Endothelial cell of umbilical vein (primary cell): ENCODE results near the gene PAEP. TPM values are rescaled to one million over a fixed set of nuclear protein-coding genes. Genes with fewer than 3 reads are reported as not detected.

ENCODE experiments used
- BruUV-seq: library from RNA; stranded (reverse); fragments of 400-500 nt; replicated peaks from 2 replicates; lab custom pipeline; 2021; lab: Mats Ljungman, UMichigan
- CTCF ChIA-PET: fragments of 300-600, 350-600 bp; sonication (Branson Sonifier 250); formaldehyde crosslinking; loops from one replicate; lab custom pipeline; 2021; ENCODE audit warnings: antibody characterized with exemption, inconsistent platforms; lab: Charles Lee
- POLR2A ChIA-PET: fragments of 300-600, 350-600 bp; sonication (Branson Sonifier 250); formaldehyde crosslinking; loops from one replicate; lab custom pipeline; 2021; ENCODE audit warnings: antibody characterized with exemption, inconsistent platforms; lab: Charles Lee
- DNase-seq: peaks from one replicate; pipeline ENCODE4 v3.0.0-alpha.2; 2011; ENCODE audit warnings: low read depth, low spot score
- FAIRE-seq: peaks from 2 replicates; lab custom pipeline; 2011; peaks lifted over from hg19 to GRCh38; lab: Jason Lieb, UNC
- H2AFZ ChIP-seq: 2 replicates; pipeline ENCODE4 v1.6.0; 2012; ENCODE audit warnings: low read depth, low read length, control low read depth, inconsistent platforms
- H3K27ac ChIP-seq: 2 replicates; pipeline ENCODE4 v1.5.1; 2011; ENCODE audit warnings: low read depth, mild to moderate bottlenecking, control low read depth, low read length, moderate library complexity; ENCODE audit not compliant: insufficient read depth
- H3K27me3 ChIP-seq, 2 experiments: 2 replicates each; pipeline versions ENCODE4 v1.6.0 to v1.6.1; 2011; ENCODE audit warnings: low read length in 2 of 2, mixed read lengths in 1 of 2; ENCODE audit not compliant: control insufficient read depth in 2 of 2, insufficient read depth in 2 of 2
- H3K36me3 ChIP-seq, 2 experiments: 2 replicates in 1 of 2; 3 replicates in 1 of 2; pipeline ENCODE4 v1.5.1; 2011; ENCODE audit warnings: low read length in 2 of 2, mild to moderate bottlenecking in 1 of 2, moderate library complexity in 1 of 2; ENCODE audit not compliant: control insufficient read depth in 2 of 2, insufficient read depth in 2 of 2; ENCODE audit errors: extremely low read depth in 1 of 2
- H3K4me1 ChIP-seq: 3 replicates; pipeline ENCODE4 v1.5.1; 2011; ENCODE audit warnings: mild to moderate bottlenecking, low read length; ENCODE audit not compliant: control insufficient read depth, insufficient read depth; ENCODE audit errors: extremely low read depth
- H3K4me2 ChIP-seq: 2 replicates; pipeline ENCODE4 v1.6.1; 2011; ENCODE audit warnings: low read length, control low read depth, mixed read lengths; ENCODE audit not compliant: insufficient read depth
- H3K4me3 ChIP-seq, 3 experiments: fragments of 200-600 bp in 1 of 3; sonication (generic), shearing (Covaris generic) in 1 of 3; replicated peaks in 1 of 3; 2 replicates each; pipeline ENCODE4 v1.5.1; 2011 to 2016; ENCODE audit warnings: control low read depth in 3 of 3, low read length in 3 of 3, mild to moderate bottlenecking in 2 of 3, inconsistent platforms in 1 of 3, low read depth in 1 of 3, moderate library complexity in 1 of 3; ENCODE audit not compliant: insufficient read depth in 1 of 3
- H3K79me2 ChIP-seq: 2 replicates; pipeline ENCODE4 v1.6.0; 2012; ENCODE audit warnings: low read length, inconsistent platforms; ENCODE audit not compliant: control insufficient read depth, insufficient read depth
- H3K9ac ChIP-seq: replicated peaks from 2 replicates; pipeline ENCODE3; 2011; ENCODE audit warnings: low read length, control low read depth; ENCODE audit not compliant: insufficient read depth; ENCODE audit errors: extremely low read depth
- H3K9me1 ChIP-seq: replicated peaks from 3 replicates; pipeline ENCODE4 v1.6.0; 2011; ENCODE audit warnings: mild to moderate bottlenecking, low read length; ENCODE audit not compliant: control insufficient read depth, insufficient read depth; ENCODE audit errors: extremely low read depth
- H3K9me3 ChIP-seq: replicated peaks from 2 replicates; pipeline ENCODE4 v1.5.1; 2012; ENCODE audit warnings: low read length, inconsistent platforms; ENCODE audit not compliant: control insufficient read depth, insufficient read depth
- H4K20me1 ChIP-seq: replicated peaks from 2 replicates; pipeline ENCODE3; 2011; ENCODE audit warnings: mild to moderate bottlenecking, low read length; ENCODE audit not compliant: control insufficient read depth, insufficient read depth; ENCODE audit errors: extremely low read depth
- CTCF ChIP-seq, 2 donors: IDR thresholded peaks; 1 replicate in 1 of 2; 2 replicates in 1 of 2; pipeline ENCODE4 v1.5.1; 2011; ENCODE audit warnings: low read length in 2 of 2, mild to moderate bottlenecking in 2 of 2, moderate library complexity in 2 of 2, control low read depth in 1 of 2, inconsistent platforms in 1 of 2, low read depth in 1 of 2; ENCODE audit not compliant: insufficient read depth in 1 of 2; ENCODE audit errors: extremely low read depth in 1 of 2
- EZH2 ChIP-seq: IDR thresholded peaks from 2 replicates; pipeline ENCODE4 v1.6.1; 2012; ENCODE audit warnings: borderline replicate concordance, low read depth, mild to moderate bottlenecking, moderate library complexity, low read length, inconsistent platforms; ENCODE audit not compliant: severe bottlenecking
- FOS ChIP-seq: IDR thresholded peaks from 2 replicates; pipeline ENCODE4 v1.6.1; 2011; ENCODE audit warnings: mild to moderate bottlenecking, low read length, moderate library complexity, borderline replicate concordance; ENCODE audit not compliant: insufficient read depth
- GATA2 ChIP-seq: IDR thresholded peaks from 2 replicates; pipeline ENCODE4 v1.7.0; 2011; ENCODE audit warnings: low read depth, mild to moderate bottlenecking, moderate library complexity, mixed read lengths, low read length; ENCODE audit not compliant: insufficient read length, insufficient read depth
- JUN ChIP-seq: IDR thresholded peaks from 2 replicates; pipeline ENCODE4 v1.6.1; 2011; ENCODE audit warnings: borderline replicate concordance, low read depth; ENCODE audit not compliant: insufficient read length, insufficient read depth
- MAX ChIP-seq: IDR thresholded peaks from 2 replicates; pipeline ENCODE4 v1.6.1; 2011; ENCODE audit not compliant: insufficient read depth, insufficient read length
- MYC ChIP-seq: IDR thresholded peaks from one replicate; pipeline ENCODE4 v1.6.1; 2011; ENCODE audit warnings: mild to moderate bottlenecking, low read depth, low read length
- POLR2A ChIP-seq: IDR thresholded peaks from 2 replicates; pipeline ENCODE4 v1.6.1; 2012; ENCODE audit warnings: low read depth, mild to moderate bottlenecking, control low read depth, low read length
- POLR2AphosphoS5 ChIP-seq: IDR thresholded peaks from 2 replicates; pipeline ENCODE4 v1.6.1; 2012; ENCODE audit warnings: low read depth, mild to moderate bottlenecking, control low read depth, low read length, moderate library complexity; ENCODE audit not compliant: insufficient read depth
- dilution Hi-C: fragments of 300-500 bp; cut with MboI; formaldehyde crosslinking; loops from one replicate; pipeline ENCODE4 v1.15.0; 2019; ENCODE audit warnings: low sequenced_read_pairs; ENCODE audit not compliant: extremely low pct_ligation_motif_present
- intact Hi-C: fragments of 100-400 bp; cut with micrococcal nuclease; formaldehyde crosslinking; loops from one replicate; pipeline ENCODE4 v1.10.0; 2022
- polyA plus RNA-seq, 4 experiments: library from polyadenylated mRNA; depleted of rRNA in 3 of 4; stranded (reverse) in 3 of 4; unstranded in 1 of 4; fragments of >200 nt; gene quantifications; 2 replicates each; pipeline versions ENCODE4 v1.2.1 to v1.2.3, GENCODE V29; 2011 to 2012; ENCODE audit warnings: missing spikeins in 1 of 4
- total RNA-seq: library from RNA; stranded (reverse); gene quantifications from 2 replicates; pipeline ENCODE4 v1.2.3, GENCODE V29; 2021

PAEP gene
- total and polyA plus RNA-seq, 2 donors (not counting 3 experiments of a cell fraction or from before 2014, with no cell fraction given), result not detected

GRCh38 chr9:135566552-135566951 is 5.0 kb downstream of the PAEP start:
- TF ChIP-seq MAX (no peak), MYC (no peak), JUN (no peak), POLR2A (no peak)
- dilution Hi-C loops (no loop called here), intact Hi-C loops (no loop called here)
- Histone ChIP-seq H3K9me1 (no peaks in the 10 kb centered on the region), H3K36me3 (no peaks in the 10 kb centered on the region), H3K27me3 (no peaks in the 10 kb centered on the region), H3K27ac (no peak overlapping the region), H3K4me2 (no peak overlapping the region), H3K9me3 (no peaks in the 10 kb centered on the region), H3K4me1 (no peaks in the 10 kb centered on the region), H3K4me3 (no peak overlapping the region), H3K79me2 (no peaks in the 10 kb centered on the region), H4K20me1 (no peaks in the 10 kb centered on the region), H3K9ac (no peak overlapping the region), H2AFZ (no peak overlapping the region)
- FAIRE-seq (no peak), DNase-seq (no peak)
- no TSS peak for BruUV-seq
- POLR2A ChIA-PET, result no interaction called here
- CTCF ChIA-PET, result interaction anchor here (0.8 to 2.4 kb wide), 2 partner anchors 9 to 37 kb away, joined by 3 to 8 read pairs; no protein-coding TSS in a partner anchor

DNA sequence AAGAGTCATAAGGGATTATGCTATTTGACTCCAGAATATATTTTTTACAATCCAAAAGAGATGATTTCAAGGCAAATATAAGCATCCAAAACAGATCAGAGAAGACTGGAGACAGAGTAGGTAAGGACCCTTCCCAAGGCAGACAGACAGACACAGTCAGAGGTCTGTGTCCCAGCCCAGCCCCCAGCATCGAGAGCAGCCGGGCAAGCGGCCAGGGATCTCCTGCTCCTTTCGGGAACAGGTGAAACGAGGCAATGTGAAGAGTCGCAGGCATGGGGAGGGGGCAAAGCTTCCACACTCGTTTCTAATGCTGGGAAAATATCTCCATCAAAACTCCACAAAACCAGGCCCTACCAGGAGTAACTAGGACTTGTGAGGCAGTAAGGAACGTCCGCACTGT is 5.8 kb downstream of the PAEP start:
- no peaks in the 10 kb centered on the region for H4K20me1 ChIP-seq
- TF ChIP-seq MYC (no peak), MAX (no peak), POLR2A (no peak), FOS (no peak), CTCF (IDR thresholded peaks at IDR 0.05; ENCODE audit: extremely low read depth in 1 of 2, insufficient read depth in 1 of 2, low read depth in 1 of 2, low read length in 2 of 2) (no peak), GATA2 (no peak), EZH2 (no peak), POLR2AphosphoS5 (no peak), JUN (no peak)
- H3K9ac ChIP-seq, result no peak overlapping the region
- no peaks in the 10 kb centered on the region for H3K79me2 ChIP-seq
- FAIRE-seq (no peak), DNase-seq (no peak)
- no peaks in the 10 kb centered on the region for H3K4me1 ChIP-seq
- dilution Hi-C loops (no loop called here), intact Hi-C loops (no loop called here)
- H3K36me3 ChIP-seq, result no peaks in the 10 kb centered on the region
- H3K9me1 ChIP-seq, result no peaks in the 10 kb centered on the region
- H3K27ac ChIP-seq, result no peak overlapping the region
- no peaks in the 10 kb centered on the region for H3K9me3 ChIP-seq
- H3K4me2 ChIP-seq, result no peak overlapping the region
- no peak overlapping the region for H2AFZ ChIP-seq
- CTCF ChIA-PET, result interaction anchor here (2.4 kb wide), 1 partner anchor 10 kb away, joined by 8 read pairs; no protein-coding TSS in a partner anchor
- BruUV-seq, result no TSS peak
- no peak overlapping the region for H3K4me3 ChIP-seq
- POLR2A ChIA-PET, result no interaction called here
- H3K27me3 ChIP-seq, result no peaks in the 10 kb centered on the region
